Stimulated activated naive CD8-positive, alpha-beta T cell treated with anti-CD3 and anti-CD28 coated beads, Interleukin-15, Interleukin-2, amounts not matched to agents 100 U/mL and 50 U/mL, for 24 hours (primary cell): ENCODE measurements around the gene HOXD3.

ENCODE experiments used
- ATAC-seq: fragments of 150-1000 bp; cut with Tn5 transposase; one replicate; pipeline ENCODE4 v1.10.0; 2021
- DNase-seq: peaks from one replicate; pipeline ENCODE4 v3.0.0; 2021

HOXD3 gene

GRCh38 chr2:176156807-176157498, at the start of gene HOXD3:
Gene HOXD3, plus strand, starts transcription at chr2:176157307. Its CDS starts 11,808 bp downstream, at chr2:176169115.
- DNase-seq (no peak), ATAC-seq (no peak)

DNA sequence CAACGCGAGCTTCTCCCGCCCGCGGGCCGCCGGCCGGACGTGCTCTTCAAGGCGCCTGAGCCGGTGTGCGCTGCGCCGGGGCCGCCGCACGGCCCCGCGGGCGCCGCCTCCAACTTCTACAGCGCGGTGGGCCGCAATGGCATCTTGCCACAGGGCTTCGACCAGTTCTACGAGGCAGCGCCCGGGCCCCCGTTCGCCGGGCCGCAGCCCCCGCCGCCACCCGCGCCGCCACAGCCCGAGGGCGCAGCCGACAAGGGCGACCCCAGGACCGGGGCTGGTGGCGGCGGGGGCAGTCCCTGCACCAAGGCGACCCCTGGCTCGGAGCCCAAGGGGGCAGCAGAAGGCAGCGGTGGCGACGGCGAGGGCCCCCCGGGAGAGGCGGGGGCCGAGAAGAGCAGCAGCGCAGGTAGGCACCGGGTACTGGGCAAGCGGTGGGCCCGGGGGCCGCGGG, 49.4 kb upstream of the HOXD3 start:
- ATAC-seq (no peak), DNase-seq (no peak)

DNA sequence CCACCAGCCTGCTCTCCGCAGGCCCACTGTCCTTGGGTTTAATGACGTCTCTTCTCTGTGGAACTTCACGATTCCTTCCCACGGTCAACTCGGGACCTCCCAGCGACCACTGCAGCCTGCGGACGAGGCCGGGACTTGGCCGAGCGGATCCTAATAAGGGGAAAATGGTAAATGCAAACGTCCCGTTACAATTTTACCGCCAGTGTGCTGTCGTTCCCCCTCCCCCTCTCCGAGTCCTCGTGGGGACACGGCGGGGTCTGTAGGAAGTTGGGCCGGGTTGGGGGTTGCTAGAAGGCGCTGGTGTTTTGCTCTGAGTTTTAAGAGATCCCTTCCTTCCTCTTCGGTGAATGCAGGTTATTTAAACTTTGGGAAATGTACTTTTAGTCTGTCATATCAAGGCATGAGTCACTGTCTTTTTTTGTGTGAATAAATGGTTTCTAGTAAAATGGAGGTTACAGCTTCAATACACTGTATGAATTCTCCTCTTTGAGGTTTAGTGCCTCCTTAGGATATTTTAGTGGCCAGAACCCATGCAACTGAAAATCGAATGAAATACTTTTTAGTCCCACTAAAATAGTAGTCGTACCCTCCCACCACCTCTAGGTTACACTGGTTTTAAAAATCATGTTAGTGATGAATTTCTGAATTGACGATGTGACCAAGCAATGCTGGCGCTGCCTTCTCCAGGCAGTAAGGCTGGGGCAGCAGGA, 47.8 kb upstream of the HOXD3 start:
- ATAC-seq (no peak), DNase-seq (no peak)

DNA sequence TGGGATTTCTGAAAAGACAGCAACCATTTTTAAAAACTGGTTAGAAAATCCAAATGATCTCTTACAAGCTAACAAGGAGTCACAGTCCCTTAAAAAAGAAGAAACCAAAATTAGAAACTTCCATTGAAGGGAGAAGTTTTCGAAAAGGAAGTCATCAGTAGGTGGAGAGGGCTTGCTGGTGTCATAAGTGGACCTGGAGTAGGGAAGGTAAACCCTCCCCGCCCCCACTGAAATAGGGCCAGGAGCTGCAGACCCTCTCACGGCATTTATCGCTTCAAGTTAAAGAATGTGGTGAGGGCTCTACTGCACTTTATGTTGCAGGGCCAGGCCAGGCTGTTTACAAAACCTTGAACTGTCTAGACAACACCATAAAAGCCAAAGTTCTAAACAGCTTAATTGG, 47.2 kb upstream of the HOXD3 start:
- no peak for ATAC-seq

GRCh38 chr2:176110415-176111308, 46.4 kb upstream of the HOXD3 start:
- ATAC-seq (no peak), DNase-seq (no peak)

More for the DNA sequence above, 47.2 kb upstream of the HOXD3 start:
- no peak for DNase-seq

- no peak for DNase-seq
- no peak for ATAC-seq
Observed at GRCh38 chr2:176111309-176111663, 45.8 kb upstream of the HOXD3 start.

- ATAC-seq (no peak), DNase-seq (no peak)
Observed at GRCh38 chr2:176111846-176112374, 45.2 kb upstream of the HOXD3 start.

DNA sequence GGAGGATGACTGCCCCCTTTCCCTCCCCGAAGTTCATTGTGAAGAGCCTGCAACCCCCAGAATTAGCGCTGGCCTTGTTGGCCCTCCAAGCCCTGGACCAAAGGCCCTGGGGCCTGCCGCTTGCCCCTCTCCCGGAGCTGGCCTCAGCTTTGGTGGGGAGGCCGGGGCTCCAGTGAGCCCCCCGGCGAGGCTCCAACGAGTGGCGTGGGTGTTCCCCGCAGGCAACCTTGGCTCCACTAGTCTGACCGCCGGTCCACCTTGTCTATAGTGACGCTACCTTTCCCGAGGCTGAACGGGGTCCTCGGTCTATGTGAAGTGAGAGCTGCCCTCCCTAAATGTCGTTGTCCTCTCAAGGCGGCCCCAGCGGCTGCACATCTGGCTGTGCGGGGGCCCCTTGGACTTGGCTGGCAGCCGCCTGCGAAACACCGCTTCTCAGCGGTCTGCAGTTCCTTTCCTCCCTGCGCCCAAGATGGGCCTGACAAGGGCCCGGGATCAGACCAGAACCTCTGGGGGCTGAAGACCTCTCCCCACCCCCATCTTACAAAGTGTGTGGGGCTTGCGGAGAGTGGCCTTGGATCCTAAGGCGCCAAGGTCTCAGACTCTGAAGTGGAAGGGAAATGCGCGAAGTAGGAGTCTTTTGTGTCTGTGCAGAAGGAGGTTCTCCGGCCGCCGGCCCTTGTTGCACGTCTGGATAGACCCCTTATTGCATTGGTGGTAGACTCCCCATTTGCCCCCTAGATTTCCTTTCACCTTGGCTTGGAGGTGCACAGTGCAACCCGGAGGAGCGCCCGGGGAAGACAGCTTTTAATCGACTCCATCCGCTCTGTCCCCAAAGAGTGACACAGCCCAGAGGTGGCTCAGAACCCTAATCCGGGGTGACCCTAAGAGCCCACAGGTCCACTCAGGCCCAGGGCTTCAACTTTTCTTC, 44.5 kb upstream of the HOXD3 start:
- DNase-seq (no peak), ATAC-seq (no peak)

DNA sequence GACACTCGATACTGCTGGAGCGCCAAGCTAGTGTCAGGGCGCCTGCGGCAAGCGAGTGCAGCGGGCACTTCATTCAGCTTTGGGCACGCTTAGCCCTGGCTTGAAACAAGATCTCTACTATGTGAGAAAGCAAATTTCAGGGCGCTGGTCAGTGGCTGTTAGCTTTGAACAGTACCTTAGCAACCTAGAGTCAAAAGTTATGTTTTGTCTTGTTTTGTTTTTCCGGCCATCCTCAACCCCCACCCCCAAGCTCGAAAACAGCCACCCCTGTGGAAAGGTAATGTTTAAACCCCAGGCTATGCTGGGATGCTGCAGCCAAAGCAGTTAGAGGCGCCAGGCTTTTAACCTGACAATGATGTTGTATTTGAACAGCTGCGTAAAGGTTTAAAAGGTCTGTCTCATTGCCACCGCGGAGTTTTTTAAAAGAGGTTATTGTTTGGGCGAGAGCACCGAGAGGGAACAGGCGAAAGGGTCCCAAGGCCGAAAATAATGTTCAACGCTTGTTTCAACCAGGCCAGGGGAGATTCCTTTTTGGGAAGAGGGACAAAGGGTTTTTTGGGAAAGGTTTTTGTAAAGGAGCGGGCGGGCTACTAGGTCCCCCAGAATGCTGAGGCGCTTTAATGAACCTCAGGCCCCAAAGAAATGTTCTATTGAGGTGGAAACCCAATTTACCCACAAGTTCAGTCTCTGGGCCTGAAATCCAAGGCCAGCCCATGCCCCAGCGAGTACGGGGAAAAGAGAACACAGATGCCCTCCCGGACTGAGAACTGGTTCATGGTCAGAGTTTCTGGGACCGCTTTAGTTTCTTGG, 42.8 kb upstream of the HOXD3 start:
- no peak for ATAC-seq
- no peak for DNase-seq

GRCh38 chr2:176114930-176115625, 42.0 kb upstream of the HOXD3 start:
- no peak for DNase-seq
- ATAC-seq: no peak

DNA sequence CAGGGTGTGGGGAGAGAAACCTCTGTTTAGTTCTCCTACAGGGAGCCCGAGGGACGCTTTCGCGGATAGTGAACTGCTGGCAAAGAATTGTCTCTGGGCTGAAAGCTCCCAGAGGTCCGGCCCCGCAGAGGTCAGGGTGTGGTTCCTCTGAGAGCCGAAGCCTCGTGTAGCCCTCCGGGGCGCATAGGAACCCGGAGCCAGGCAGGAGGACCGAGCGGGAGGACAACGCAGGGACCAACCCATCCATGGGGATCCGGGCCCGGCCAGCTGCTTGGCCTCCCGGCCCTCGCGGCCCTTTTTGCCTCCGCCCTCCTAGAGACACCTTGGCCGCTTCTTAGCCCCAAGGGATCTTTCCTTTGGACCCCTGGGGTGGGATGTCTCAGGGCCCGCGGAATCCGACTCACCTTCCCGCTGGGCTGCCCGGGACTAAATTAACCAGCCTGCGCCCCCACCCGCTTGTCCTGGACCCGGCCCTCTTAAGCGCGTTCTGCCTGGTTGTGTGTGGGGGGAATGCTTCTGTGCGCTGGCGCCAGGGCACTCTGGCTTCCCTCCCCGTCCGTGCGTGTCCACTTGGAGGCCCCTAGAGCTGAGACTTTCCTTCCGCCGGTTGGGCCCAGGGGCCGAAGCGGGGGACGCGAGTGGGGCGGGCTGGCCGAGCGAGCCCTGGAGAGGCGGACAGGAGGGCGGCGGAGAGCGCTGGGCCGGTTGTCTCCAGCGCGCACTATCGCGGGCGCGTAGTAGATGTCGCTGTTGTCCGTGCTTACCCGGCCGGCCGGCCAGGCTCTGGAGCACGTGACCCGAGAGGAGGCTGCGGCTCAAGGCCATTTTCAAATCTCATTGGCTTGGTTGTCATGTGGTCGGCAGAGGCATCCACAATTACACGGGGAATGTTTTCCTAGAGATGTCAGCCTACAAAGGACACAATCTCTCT, 41.0 kb upstream of the HOXD3 start, which contains the start of gene HOXD10:
TSS of gene HOXD10 (plus strand) at position 896 of the 931 bp plus-strand sequence. CDS start 56 bp downstream, outside the sequence.
- DNase-seq (no peak), ATAC-seq (no peak)

DNA sequence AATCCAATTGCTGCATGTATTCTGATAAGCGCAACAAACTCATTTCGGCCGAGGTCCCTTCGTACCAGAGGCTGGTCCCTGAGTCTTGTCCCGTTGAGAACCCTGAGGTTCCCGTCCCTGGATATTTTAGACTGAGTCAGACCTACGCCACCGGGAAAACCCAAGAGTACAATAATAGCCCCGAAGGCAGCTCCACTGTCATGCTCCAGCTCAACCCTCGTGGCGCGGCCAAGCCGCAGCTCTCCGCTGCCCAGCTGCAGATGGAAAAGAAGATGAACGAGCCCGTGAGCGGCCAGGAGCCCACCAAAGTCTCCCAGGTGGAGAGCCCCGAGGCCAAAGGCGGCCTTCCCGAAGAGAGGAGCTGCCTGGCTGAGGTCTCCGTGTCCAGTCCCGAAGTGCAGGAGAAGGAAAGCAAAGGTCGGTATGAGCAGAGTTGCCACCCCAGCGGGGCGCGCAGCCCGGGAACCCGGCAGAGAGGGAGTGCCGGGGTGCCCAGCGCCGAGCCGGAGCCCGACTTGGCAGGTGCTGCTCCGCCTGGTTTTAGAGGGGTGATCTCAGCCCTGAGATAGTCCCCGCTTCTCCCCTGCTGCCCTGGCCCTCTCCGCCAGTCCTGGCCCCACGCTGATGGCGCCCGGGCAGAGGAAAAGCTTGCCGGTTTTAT, 39.8 kb upstream of the HOXD3 start:
- DNase-seq: no peak
- ATAC-seq: no peak

DNA sequence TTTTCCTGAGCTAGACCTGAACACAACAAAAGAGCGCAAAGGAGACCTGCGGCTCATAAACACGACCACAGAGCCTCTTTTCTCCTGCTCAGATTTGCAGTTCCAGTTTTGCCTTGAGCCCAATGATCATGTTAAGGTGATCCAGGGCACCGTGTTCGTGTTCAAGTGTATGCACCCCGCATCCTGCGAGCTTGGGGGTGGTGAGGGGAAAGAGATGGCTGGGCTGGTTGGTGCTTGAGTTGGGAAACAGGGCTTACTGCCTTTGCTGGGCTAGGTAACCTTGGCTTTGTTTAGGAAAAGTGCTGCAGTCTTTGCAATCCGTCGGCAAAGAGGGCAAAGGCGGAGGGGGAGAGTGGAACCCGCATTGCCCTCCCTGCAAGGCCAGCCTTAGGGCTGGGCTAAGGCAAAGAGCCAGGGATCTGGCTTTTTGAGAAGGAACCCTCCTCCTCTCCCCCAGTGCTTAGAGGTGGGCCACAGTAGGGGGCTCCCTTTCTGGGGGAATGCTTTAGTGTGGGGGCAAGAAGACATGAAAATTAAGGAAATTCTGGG, 39.2 kb upstream of the HOXD3 start:
- ATAC-seq: no peak
- no peak for DNase-seq

DNA sequence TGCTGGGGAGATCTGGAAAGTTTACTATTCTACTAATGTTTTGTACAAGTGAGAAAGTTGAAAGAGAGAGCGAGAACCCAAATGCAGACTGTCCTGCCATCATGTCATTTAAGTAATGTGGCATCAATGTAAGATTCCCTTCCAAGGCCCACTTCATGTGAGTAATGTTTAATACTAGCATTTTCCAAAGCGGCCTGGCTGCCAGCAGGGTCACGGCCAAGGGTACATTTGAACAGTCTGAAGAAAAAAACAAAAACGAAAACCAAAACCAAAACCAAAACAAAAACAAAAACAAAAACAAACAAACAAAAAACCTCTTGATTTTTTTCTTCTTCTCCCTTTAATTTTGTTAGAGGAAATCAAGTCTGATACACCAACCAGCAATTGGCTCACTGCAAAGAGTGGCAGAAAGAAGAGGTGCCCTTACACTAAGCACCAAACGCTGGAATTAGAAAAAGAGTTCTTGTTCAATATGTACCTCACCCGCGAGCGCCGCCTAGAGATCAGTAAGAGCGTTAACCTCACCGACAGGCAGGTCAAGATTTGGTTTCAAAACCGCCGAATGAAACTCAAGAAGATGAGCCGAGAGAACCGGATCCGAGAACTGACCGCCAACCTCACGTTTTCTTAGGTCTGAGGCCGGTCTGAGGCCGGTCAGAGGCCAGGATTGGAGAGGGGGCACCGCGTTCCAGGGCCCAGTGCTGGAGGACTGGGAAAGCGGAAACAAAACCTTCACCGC, 38.3 kb upstream of the HOXD3 start:
- ATAC-seq (no peak), DNase-seq (no peak)

DNA sequence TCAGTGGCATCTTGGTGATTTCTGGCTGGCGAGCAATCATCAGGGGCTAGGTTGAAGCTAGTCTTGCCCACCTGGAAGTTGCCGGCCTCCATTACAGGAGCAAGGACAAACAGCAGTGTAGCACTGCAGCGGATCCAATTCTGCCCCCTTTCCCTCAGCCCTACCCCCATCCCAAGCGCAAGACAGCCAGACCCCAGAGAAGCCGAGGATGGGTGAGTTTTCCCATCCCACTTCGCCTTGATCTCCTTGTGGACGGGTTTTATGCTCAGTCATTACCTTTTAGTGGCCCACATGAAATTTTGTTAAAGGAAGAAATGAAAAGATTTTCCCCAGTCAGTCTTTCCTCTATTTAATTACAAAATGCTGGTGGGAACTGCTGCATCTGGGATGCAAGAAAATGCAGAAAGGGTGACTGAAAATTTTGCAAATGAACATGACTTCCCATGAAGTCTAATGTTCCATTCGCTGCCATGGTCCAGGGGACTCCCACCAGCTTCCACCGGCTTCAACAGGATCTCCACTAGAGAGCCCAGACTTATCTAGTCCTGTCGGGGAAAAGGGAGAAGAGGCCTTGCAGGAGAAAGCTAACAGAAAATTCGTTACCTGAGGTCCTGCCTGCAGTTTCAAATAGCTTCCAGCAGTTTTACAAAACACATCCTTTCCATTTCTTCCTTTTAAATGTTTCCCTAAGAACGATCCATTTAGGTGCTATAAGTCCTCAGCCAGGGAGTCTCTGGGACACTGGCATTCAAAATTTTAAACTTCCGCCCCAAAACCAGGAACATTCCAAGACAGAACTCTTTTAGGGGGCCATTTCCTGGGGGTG, 36.5 kb upstream of the HOXD3 start:
- ATAC-seq (no peak), DNase-seq (no peak)
